Left ventricle myocardium inferior (tissue), 1 donor: ENCODE data around the gene TERT. TPM values are rescaled to one million over a fixed set of nuclear protein-coding genes. Genes with fewer than 3 reads are reported as not detected.

Experiments used
- DNase-seq: peaks from one replicate; pipeline ENCODE4 v3.0.0-alpha.2; 2020
- H3K27ac ChIP-seq: fragments of 200-600 bp; replicated peaks from 2 replicates; pipeline ENCODE4 v1.8.0; 2021
- H3K27me3 ChIP-seq: fragments of 200-600 bp; 2 replicates; pipeline ENCODE4 v1.8.0; 2021; ENCODE audit warnings: low read depth
- H3K36me3 ChIP-seq: fragments of 200-600 bp; 2 replicates; pipeline ENCODE4 v1.8.0; 2021
- H3K4me1 ChIP-seq: fragments of 200-600 bp; 2 replicates; pipeline ENCODE4 v1.8.0; 2021
- H3K4me3 ChIP-seq: fragments of 200-600 bp; 2 replicates; pipeline ENCODE4 v1.8.0; 2021; ENCODE audit warnings: mild to moderate bottlenecking, moderate library complexity
- H3K9me3 ChIP-seq: fragments of 200-600 bp; replicated peaks from 2 replicates; pipeline ENCODE4 v1.8.0; 2021
- CTCF ChIP-seq: fragments of 200-600 bp; IDR thresholded peaks from 2 replicates; pipeline ENCODE4 v1.8.0; 2021; ENCODE audit warnings: antibody characterized with exemption, mild to moderate bottlenecking, borderline replicate concordance
- intact Hi-C: fragments of 100-400 bp; cut with micrococcal nuclease; formaldehyde crosslinking; loops from one replicate; pipeline ENCODE4 v1.11.0; 2022
- total RNA-seq: library from RNA; stranded (reverse); fragmentation: NEBNext Ultra II Directional; extraction: Animal tissue kit (Norgen Biotek cat#: 25700); gene quantifications from one replicate; pipeline ENCODE4 v1.2.1, GENCODE V29; 2021
- donor health status: DM: no; HTN: yes; CAD: no; lungs with severe emphysema.

The TERT gene
- total RNA-seq, 1 donor from 2014 or later: not detected

GRCh38 chr5:1312993-1313833, 18.3 kb upstream of the TERT start:
- peaks cover 35% of the 10 kb centered on the region for H3K27me3 ChIP-seq
- H3K36me3 ChIP-seq: peaks cover 7% of the 10 kb centered on the region
- peaks cover 7% of the 10 kb centered on the region for H3K4me1 ChIP-seq
- intact Hi-C loops: no loop called here
- no peak overlapping the region for H3K27ac ChIP-seq
- no peaks in the 10 kb centered on the region for H3K9me3 ChIP-seq
- DNase-seq: no peak
- no peak for TF ChIP-seq CTCF
- H3K4me3 ChIP-seq: no peak overlapping the region

GRCh38 chr5:1312206-1312605, 17.3 kb upstream of the TERT start:
- no peak overlapping the region for H3K4me3 ChIP-seq
- intact Hi-C loops: no loop called here
- H3K27me3 ChIP-seq: peaks cover 35% of the 10 kb centered on the region
- no peak for TF ChIP-seq CTCF
- H3K36me3 ChIP-seq: no peaks in the 10 kb centered on the region
- no peaks in the 10 kb centered on the region for H3K9me3 ChIP-seq
- H3K27ac ChIP-seq: no peak overlapping the region
- DNase-seq: peak; percentile 10
- peaks cover 7% of the 10 kb centered on the region for H3K4me1 ChIP-seq

DNA sequence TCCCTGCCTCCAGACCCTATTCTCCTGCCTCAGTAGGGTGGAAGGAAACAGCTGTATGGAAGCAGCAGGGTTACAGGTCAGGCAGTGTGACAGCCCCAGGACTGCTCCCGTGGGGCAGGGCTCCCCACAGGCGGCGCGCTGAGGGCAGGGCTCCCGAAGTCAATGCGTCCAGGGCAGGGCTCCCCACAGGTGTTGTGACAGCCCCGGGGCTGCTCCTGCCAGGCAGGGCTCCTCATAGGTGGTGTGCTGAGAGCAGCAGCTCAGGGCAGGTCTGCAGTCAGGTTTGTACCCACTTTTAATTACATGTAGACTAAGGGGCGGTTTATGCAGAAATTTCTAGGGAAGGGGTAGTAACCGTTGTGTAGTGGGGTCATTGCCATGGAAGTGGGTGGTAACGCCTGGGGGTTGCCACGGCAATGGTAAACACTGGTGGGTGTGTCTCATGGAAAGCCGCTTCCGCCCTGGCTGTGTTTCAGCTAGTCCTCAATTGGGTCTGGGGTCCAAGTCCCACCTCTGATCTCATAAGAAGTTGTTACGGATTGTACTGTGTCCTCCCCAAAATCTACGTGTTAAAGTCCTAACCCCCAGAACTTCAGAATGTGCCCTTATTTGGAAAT, 16.7 kb upstream of the TERT start:
- peaks cover 7% of the 10 kb centered on the region for H3K4me1 ChIP-seq
- no peak overlapping the region for H3K4me3 ChIP-seq
- no peaks in the 10 kb centered on the region for H3K36me3 ChIP-seq
- no peak for DNase-seq
- no peaks in the 10 kb centered on the region for H3K9me3 ChIP-seq
- no peak overlapping the region for H3K27ac ChIP-seq
- peaks cover 35% of the 10 kb centered on the region for H3K27me3 ChIP-seq
- intact Hi-C loops: no loop called here
- no peak for TF ChIP-seq CTCF

DNA sequence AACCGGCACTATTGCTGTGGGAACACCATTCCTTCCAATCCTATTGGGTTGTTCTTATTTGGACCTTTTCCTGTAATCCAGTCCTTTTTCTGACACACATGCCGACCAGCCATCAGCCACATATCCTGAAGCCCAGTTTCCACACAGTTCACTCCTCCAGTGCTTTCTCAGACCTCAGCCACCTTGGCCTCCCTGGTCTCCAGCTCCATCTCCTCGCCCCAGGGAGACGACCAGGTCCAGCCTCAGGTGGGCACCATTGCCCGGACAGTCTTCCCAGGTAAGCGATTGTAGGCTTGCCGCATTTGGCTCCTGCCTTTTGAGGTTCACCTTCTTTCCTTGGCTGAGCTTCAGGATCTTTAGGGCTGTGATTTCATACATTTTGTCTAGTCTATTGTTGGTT, 15.2 kb upstream of the TERT start:
- H3K36me3 ChIP-seq: no peaks in the 10 kb centered on the region
- H3K9me3 ChIP-seq: no peaks in the 10 kb centered on the region
- no peak overlapping the region for H3K27ac ChIP-seq
- H3K4me3 ChIP-seq: no peak overlapping the region
- intact Hi-C loops: no loop called here
- DNase-seq: no peak
- no peak for TF ChIP-seq CTCF
- H3K27me3 ChIP-seq: peaks cover 35% of the 10 kb centered on the region
- no peaks in the 10 kb centered on the region for H3K4me1 ChIP-seq

- intact Hi-C loops: no loop called here
- Histone ChIP-seq H3K4me1 (no peaks in the 10 kb centered on the region), H3K9me3 (peaks cover 12% of the 10 kb centered on the region), H3K36me3 (no peaks in the 10 kb centered on the region), H3K4me3 (no peak overlapping the region), H3K27ac (no peak overlapping the region), H3K27me3 (peaks cover 4% of the 10 kb centered on the region)
- TF ChIP-seq CTCF: no peak
- DNase-seq: no peak
Measured at GRCh38 chr5:1304033-1304432, 9.2 kb upstream of the TERT start.
